Mucosa of descending colon (tissue), 3 donors: ENCODE results near the gene CTNNA3. TPM values are rescaled to one million over a fixed set of nuclear protein-coding genes. Genes with fewer than 3 reads are reported as not detected.

Experiments
- ATAC-seq: fragments of 200-7000 bp; cut with Tn5 transposase; one replicate; pipeline ENCODE4 v1.9.1; 2020; ENCODE audit warnings: mild to moderate bottlenecking, moderate library complexity
- DNase-seq, 3 donors: peaks; one replicate each; pipeline ENCODE4 v3.0.0-alpha.2; 2020
- H3K36me3 ChIP-seq: fragments of 200-600 bp; one replicate; pipeline ENCODE4 v1.8.0; 2021; ENCODE audit warnings: low read depth, mild to moderate bottlenecking
- H3K4me1 ChIP-seq: fragments of 200-600 bp; one replicate; pipeline ENCODE4 v1.8.0; 2021; ENCODE audit warnings: low read depth, mild to moderate bottlenecking
- H3K4me3 ChIP-seq: fragments of 200-600 bp; one replicate; pipeline ENCODE4 v1.8.0; 2021; ENCODE audit warnings: mild to moderate bottlenecking
- H3K9me3 ChIP-seq: fragments of 200-600 bp; one replicate; pipeline ENCODE4 v1.8.0; 2021; ENCODE audit warnings: mild to moderate bottlenecking
- intact Hi-C, 2 donors: fragments of 100-400 bp; cut with DNase I in 1 of 2; cut with micrococcal nuclease in 1 of 2; formaldehyde crosslinking; loops; one replicate each; pipeline versions ENCODE4 v1.11.0 to v1.11.1; 2022; cut with DNase I, micrococcal nuclease
- total RNA-seq, 3 donors: library from RNA; stranded (reverse); fragmentation: NEBNext Ultra II Directional in 2 of 3; extraction: Animal tissue kit (Norgen Biotek cat#: 25700) in 2 of 3; gene quantifications; one replicate each; pipeline versions ENCODE4 v1.2.1 to v1.2.4, GENCODE V29; 2021 to 2023
- TF ChIP-seq, protein P1 (sequence below): fragments of 200-600 bp; IDR thresholded peaks from one replicate; pipeline ENCODE4 v1.8.0; 2022; ENCODE audit warnings: antibody characterized with exemption, mild to moderate bottlenecking
- donor health status: DM: no; HTN: no; CAD: no; lungs with moderate emphysema.
- donor health status: DM: no; HTN: no; CAD: no.
- donor health status: DM: no; HTN: yes; CAD: no.

CTNNA3 gene
- total RNA-seq, 3 donors from 2014 or later, result 0.52 to 7.5 (median 0.70) TPM

DNA sequence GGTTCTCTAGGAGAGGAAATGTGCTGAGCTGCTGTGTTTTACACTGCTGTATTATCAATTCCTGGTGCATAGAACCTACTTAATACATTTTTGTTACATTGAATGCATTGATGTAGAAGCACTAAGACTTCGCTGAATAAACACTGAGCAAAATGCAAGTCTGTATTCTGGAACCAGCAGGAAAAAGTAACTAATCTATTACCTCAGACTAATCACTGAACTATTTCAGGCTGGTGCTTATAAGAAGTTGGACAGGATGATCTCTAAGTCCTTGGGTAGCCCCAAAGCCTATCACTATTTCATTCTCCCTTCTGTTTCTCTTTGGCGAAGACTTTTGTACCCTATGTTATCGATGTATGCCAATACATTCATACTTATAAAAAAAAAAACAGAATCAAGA is 857.3 kb downstream of the CTNNA3 start:
- no peak for ATAC-seq

DNA sequence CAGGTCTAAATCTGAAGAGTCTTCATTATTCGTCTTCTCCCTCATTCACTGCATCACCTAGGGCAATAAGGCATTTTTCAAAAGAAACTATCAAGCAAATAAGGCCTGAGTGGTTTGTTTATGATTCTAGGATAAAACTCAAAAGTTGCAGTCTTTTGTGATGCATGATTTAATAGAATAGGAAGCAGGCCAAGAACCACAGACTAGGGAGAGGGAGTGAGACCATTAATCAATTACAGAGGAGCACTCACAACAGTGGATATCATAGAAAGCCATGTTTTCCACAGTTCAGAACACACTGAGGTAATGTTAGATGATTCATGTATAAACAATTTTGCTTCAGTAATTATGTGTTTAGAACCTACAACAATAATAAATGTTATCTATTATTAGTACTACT is 858.0 kb downstream of the CTNNA3 start:
- TF ChIP-seq, protein P1, sequence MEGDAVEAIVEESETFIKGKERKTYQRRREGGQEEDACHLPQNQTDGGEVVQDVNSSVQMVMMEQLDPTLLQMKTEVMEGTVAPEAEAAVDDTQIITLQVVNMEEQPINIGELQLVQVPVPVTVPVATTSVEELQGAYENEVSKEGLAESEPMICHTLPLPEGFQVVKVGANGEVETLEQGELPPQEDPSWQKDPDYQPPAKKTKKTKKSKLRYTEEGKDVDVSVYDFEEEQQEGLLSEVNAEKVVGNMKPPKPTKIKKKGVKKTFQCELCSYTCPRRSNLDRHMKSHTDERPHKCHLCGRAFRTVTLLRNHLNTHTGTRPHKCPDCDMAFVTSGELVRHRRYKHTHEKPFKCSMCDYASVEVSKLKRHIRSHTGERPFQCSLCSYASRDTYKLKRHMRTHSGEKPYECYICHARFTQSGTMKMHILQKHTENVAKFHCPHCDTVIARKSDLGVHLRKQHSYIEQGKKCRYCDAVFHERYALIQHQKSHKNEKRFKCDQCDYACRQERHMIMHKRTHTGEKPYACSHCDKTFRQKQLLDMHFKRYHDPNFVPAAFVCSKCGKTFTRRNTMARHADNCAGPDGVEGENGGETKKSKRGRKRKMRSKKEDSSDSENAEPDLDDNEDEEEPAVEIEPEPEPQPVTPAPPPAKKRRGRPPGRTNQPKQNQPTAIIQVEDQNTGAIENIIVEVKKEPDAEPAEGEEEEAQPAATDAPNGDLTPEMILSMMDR, result no peak
- no peaks in the 10 kb centered on the region for H3K9me3 ChIP-seq
- H3K36me3 ChIP-seq, result no peaks in the 10 kb centered on the region
- no peaks in the 10 kb centered on the region for H3K4me1 ChIP-seq
- intact Hi-C loops, result no loop called here
- ATAC-seq (no peak), DNase-seq (no peak)
- H3K4me3 ChIP-seq, result no peak overlapping the region

More for the DNA sequence above, 857.3 kb downstream of the CTNNA3 start:
- no peak overlapping the region for H3K4me3 ChIP-seq
- intact Hi-C loops, result no loop called here
- TF ChIP-seq, protein P1, result no peak
- H3K9me3 ChIP-seq, result no peaks in the 10 kb centered on the region
- no peaks in the 10 kb centered on the region for H3K4me1 ChIP-seq
- no peak for DNase-seq
- H3K36me3 ChIP-seq, result no peaks in the 10 kb centered on the region

DNA sequence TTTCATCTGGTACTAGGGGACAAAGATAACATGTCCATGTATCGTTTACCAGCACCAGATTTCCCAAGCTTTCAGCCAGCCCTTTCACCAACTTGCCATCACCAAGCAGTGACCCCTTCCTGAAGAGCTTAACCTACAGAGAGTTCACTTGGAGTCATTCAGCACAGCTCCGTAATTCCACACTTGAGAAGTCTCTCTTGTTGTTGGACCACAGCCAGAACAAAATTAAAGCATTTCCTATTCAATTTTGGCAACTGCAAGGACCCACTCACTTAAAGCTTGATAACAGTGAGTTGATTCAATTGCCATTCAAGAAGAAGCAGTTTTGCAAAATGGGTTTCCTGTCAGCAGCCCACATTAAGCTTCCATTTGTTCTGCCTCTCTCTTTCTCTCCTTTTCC is 858.7 kb downstream of the CTNNA3 start:
- no peaks in the 10 kb centered on the region for H3K4me1 ChIP-seq
- DNase-seq (no peak), ATAC-seq (no peak)
- intact Hi-C loops, result no loop called here
- H3K36me3 ChIP-seq, result no peaks in the 10 kb centered on the region
- no peaks in the 10 kb centered on the region for H3K9me3 ChIP-seq
- TF ChIP-seq, protein P1, result no peak
- no peak overlapping the region for H3K4me3 ChIP-seq

DNA sequence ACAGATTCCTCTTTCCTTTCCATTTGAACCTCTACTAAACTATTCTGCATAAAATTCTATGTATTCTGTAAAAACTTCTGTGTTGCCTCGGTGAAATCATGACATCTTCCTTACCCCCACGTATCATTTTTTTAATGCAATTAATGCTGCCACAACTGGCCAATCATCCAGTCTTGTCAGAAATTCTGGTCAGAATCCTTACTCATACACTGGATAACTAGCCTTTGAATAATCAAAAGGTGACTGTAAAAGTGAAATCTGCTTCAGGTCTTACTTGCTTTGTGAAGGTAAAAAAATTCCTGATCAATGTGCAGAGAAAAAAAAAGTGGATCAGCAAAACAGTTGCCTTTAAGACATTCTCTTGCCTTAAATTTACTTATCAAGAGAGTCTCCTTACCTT is 859.2 kb downstream of the CTNNA3 start:
- no peaks in the 10 kb centered on the region for H3K36me3 ChIP-seq
- intact Hi-C loops, result no loop called here
- ATAC-seq, result no peak

DNA sequence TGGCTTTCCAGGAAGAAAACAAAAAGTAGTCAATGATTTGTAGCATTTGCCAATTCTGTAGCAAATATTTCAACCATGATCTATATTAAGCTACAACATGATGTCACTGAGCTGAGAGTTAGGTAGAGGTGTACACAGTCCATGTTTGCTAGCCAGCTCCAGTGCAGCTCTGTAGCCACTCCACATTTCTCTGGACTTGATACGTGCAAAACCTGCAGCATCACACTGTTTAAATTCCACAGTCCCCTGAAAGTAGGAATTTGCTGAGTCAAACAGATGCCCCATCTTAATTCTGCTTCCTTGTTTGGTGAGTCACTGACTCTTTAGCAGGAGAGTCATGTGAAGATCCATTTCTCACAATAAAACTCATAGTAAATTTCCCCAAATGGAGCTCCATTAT is 859.9 kb downstream of the CTNNA3 start:
- DNase-seq, result no peak
- TF ChIP-seq, protein P1, result no peak
- Histone ChIP-seq H3K4me1 (no peaks in the 10 kb centered on the region), H3K36me3 (no peaks in the 10 kb centered on the region), H3K4me3 (no peak overlapping the region), H3K9me3 (no peaks in the 10 kb centered on the region)
- intact Hi-C loops, result no loop called here
- peak; percentile 34 for ATAC-seq

More for the DNA sequence above, 859.2 kb downstream of the CTNNA3 start:
- no peaks in the 10 kb centered on the region for H3K9me3 ChIP-seq
- H3K4me3 ChIP-seq, result no peak overlapping the region
- no peaks in the 10 kb centered on the region for H3K4me1 ChIP-seq
- TF ChIP-seq, protein P1, result no peak
- no peak for DNase-seq

DNA sequence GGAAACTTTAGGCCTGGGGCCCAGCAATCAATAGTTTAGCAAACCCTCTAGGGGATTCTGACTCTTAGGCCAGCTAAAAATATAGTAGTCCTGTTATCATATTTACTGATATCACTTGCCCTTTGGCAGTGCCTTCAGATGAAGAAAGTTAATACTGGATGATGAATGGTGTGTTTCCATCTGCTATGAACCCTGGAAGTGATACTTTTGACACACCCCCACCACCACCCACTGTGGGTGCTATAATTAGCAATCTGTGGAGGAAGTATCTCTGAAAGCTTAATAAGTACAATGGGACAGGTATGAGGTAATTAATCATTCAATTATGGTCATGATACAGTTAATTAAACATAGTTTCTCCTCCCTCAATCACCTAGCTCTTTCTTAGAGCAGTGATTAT is 860.6 kb downstream of the CTNNA3 start:
- TF ChIP-seq, protein P1, result no peak
- DNase-seq (no peak), ATAC-seq (peak; percentile 32)
- intact Hi-C loops, result no loop called here
- Histone ChIP-seq H3K4me3 (no peak overlapping the region), H3K36me3 (no peaks in the 10 kb centered on the region), H3K9me3 (no peaks in the 10 kb centered on the region), H3K4me1 (no peaks in the 10 kb centered on the region)
